Stimulated activated CD4-positive, alpha-beta T cell treated with anti-CD3 and anti-CD28 coated beads, Interleukin-15, amount 100 ng/mL, for 24 hours (primary cell): Measurements from ENCODE around the gene APOBEC4.
"Not testable (repeated sequence)": the region's sequence is repeated elsewhere in the genome, so short reads cannot be mapped to it uniquely, and the experiment has no call there.

Experiments used
- DNase-seq: peaks from one replicate; pipeline ENCODE4 v3.0.0-alpha.2; 2020

APOBEC4 gene, protein sequence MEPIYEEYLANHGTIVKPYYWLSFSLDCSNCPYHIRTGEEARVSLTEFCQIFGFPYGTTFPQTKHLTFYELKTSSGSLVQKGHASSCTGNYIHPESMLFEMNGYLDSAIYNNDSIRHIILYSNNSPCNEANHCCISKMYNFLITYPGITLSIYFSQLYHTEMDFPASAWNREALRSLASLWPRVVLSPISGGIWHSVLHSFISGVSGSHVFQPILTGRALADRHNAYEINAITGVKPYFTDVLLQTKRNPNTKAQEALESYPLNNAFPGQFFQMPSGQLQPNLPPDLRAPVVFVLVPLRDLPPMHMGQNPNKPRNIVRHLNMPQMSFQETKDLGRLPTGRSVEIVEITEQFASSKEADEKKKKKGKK

DNA sequence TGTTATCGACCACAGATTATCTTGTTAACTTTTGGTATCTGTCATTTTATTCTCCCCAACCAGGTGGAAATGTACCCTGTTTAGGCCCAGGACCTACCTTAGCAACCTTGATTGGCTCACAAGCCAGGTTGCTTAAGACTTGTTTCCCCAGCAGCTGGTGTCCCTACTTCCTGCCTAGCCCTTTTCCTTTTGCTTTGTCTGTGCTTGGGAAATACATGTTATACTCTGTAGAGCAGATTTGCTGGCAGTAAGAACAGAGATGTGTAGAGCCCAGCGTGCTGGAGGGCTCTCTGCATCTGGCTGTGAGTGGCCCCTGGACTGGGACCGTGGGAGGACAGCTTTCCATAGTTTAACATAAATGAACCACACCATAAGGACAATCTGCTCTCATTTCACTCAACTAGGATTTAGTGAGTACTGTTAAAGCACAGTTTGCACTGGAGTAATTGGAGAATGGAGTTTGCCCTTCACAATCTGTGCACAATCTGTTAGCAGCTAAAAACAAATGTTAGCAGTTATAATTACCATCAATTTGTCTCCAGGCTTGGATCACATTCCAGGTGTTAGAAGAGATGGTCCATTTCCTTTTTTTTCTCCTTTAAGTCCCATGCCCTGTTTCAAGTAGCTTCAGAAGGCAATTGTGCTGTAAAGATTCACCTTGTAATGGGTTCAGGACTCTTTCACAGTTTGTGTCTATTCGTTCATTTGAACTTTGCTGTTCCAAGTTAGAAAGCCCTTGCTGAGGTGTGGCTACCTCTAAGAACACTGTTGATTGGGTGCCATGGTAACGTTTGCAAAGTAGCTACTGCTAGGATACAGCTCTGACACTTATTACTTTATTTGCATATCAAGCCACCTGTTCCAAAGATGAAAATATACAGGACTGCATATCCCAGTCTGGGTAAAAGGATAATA is at the start of gene APOBEC4:
Gene APOBEC4, minus strand, starts transcription at position 770 of the 915 bp plus-strand sequence. CDS start 4,535 bp downstream, outside the sequence.
- peak; percentile 6 for DNase-seq

GRCh38 chr1:183702813-183703198 is 49.7 kb upstream of the APOBEC4 start:
- DNase-seq = no peak

DNA sequence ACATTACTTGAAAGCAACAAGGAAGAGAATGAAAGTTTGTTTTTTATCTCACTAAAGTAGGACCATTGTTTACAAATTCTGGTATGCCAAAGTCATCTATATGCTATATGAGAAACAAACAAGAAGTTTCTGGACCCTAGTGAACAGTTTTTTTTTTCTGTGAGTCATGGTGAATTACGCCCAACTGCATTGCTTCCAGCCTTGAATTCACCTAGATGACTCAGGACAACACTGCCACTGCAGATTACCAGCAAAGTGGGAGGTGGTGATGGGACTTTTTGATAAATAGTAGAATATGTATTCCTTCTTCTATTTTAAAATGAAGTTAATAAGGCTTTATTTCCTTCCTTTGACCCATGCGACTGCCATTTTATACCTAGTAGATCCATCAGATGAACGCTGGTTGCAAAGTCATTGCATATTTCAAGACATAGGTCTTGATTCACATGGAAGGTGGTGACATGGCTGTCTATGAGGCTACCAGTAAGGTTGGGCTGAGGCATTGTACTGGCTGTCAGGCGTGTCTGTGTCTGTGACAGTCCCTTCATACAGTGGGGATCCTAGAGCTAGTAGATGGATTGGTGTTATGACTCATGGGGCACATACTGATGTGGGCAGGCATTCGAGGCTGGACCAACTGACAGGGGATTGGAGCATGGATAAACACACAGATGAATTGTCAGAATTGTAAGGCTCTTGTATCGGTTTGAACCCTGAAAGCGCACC is 49.1 kb upstream of the APOBEC4 start:
- DNase-seq = no peak

DNA sequence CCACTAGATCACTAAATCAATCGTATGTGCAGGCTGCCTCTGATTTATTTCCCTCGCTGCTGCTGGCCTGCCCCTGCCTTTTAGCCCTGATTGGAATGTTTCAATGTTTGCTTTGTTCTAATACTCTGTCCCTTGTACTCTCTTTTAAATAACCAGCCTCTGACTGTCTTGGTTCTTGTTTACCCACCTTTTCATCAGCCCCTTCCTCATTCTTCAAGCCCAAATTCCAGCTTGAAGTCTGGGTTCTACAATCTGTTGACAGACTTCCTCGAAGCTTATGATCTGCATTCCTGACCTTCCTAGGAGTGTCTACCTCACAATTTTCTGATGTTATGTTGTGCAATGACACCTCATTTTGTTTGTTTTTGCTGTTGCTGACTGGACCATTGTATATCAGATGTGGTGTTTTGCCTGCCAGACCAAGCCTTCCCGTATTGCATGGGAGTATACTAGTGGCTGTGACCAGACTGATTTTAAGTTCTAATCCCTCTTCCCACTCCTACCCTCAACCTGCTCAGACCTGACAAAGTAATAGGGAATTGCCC is 46.6 kb upstream of the APOBEC4 start:
- DNase-seq = no peak

DNA sequence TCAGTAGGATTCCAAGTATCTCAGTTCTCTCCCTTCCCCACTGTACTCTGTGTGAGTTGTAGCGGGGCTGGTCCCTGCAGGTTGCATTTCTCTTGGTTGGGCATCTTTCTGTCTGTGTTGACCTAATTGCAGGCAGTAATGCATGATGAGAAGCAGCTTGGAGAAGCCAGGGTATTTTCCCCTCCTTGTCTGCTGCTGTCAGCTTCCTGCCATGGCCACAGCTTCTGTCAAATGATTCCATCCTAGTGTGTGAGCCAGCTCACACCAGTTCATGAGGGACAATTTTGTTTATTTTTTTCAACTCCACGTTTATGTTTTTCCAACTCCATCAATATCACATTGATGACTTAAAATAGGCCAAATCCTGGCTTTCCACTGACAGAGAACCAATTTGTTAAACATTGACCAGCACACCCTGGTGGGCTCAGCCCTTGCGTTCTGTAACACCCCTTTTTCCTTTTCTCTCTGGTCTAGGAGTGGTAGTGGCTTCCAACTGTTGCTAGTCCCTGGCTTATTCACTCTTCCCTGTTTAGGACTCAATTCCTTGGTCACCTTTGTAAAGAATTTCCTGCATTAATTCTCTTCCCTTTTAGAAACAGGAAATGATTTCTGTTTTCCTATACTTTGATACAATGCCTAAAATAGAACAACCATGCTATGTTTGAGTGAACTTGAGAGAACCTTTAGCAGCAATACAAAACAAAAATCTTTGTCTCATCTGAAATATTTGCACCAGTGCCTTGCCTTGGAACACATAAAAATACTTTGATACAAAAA is 44.9 kb upstream of the APOBEC4 start:
- DNase-seq = no peak

DNA sequence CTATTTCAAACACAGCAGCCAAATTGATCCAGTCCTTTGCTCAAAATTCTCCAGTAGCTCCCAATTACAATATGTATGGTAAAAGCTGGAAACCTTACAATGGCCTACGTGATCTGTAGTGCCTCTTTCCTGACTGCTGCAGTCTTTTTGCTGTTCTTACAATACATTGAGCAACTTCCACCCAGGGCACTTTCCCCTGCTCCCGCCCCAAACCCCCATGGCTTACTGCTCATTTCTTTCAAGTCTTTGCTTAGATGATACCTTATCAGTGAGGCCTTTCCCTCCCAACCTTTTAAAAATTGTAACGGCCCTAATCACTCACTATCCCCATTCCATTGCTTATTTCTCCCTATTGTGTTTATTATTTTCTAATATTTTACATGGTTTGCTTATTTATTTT is 43.9 kb upstream of the APOBEC4 start:
- no peak for DNase-seq

GRCh38 chr1:183694755-183695154 is 41.6 kb upstream of the APOBEC4 start:
- DNase-seq = no peak

- DNase-seq = no peak
Observed at GRCh38 chr1:183694066-183694465, 41.0 kb upstream of the APOBEC4 start.

DNA sequence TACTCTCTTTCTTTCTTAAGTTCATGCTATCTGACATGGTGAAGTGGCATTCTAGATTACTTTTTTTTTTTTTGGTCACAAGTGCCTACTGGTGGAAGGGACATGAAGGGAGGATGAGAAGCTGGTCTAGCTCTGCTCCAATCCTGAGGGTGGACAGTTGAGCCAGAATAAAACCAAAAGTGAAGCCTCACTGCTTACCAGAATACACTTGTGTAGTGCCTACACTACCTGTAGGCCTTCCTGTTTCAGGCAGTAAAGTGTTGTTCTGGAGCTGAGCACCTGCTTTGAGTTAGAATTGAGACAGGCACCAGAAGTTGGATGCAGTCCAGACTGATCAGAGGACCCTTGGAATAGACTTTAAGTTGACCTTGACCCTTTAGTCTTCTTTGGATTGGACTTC is 40.4 kb upstream of the APOBEC4 start:
- no peak for DNase-seq

DNA sequence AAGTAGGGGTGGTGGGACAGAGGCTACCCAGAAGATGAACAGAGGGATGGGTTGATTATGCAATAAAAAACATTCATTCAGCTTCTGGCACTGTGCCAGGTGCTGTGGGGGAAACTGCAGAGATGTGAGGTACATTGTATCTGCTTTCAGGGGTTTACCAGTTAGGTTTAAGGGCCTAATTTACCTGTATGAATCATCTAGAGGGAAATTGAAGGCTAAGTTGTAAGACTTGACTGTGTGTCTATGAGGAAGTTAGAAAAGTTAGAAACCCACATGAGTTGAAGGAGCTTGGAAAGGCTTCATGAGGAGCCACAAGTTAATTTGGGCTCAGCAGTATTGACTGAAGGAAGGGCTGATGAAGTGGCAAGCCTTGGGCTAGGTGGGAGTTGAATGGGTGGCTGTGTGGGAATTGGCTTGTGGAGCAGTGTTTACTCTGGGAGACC is 36.7 kb upstream of the APOBEC4 start:
- DNase-seq = peak; percentile 24

DNA sequence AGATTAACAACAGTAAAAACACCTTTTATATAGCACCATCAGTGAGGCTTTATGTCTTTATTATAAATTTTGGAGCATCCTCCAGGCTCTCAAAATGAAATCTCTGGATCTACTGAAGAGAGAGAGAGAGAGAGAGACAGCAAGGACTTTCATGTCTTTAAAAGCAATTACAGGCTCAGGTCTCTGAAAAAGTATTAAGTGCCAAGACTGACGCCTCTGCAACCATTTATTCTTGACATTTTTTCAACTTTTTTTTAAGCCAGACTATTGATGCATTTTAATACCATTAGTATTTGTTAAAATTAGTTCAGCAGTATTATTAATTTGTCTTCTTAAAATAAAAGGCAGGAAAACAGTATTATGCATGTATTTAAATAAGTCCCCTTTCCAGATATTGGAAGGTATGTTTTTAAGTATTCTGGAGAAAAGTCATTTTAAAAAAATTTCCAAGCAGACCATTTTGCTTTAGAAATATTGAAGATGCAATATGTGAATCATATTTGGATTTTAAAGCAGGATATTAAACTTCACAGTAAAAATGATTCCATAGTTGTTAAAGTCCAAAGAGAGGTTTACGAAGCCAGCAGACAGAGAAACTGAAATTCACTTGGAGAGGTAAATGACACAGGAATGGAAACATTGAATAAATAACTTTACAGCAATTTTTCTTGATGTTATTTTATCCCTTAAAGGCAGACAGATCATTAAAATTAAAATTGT is 35.4 kb upstream of the APOBEC4 start:
- DNase-seq = no peak

GRCh38 chr1:183687546-183688304 is 34.6 kb upstream of the APOBEC4 start:
- no peak for DNase-seq

DNA sequence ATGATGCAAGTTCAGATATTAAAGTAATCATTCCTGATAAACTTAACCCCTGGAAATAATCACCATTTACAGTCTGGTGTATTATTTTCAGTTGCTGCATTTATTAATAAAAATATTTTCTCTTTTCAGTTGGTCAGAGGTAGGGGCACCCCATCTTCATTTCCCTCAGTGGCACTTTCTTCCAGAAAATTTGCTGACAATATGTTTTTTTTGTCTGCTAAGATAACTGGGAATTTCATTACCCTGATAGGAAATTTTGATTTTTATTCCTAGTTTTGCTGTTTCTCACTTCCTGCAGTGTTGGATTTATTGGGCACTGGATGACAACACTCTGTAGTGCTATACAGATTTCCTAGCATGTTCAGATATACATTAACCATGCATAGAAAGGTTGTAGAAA is 33.1 kb upstream of the APOBEC4 start:
- DNase-seq = no peak

GRCh38 chr1:183685112-183685713 is 32.1 kb upstream of the APOBEC4 start:
- peak; percentile 19 for DNase-seq

DNA sequence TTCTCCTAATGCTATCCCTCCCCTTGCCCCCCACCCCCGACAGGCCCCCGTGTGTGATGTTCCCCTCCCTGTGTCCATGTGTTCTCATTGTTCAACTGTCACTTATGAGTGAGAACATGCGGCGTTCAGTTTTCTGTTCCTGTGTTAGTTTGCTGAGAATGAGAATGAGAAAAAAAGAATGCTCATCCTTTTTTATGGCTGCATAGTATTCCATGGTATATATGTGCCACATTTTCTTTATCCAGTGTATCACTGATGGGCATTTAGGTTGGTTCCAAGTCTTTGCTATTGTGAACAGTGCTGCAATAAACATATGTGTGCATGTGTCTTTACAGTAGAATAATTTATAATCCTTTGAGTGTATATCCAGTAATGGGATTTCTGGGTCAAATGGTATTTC is 26.2 kb upstream of the APOBEC4 start:
- not testable (repeated sequence) for DNase-seq

GRCh38 chr1:183678819-183679218 is 25.7 kb upstream of the APOBEC4 start:
- no peak for DNase-seq

GRCh38 chr1:183676586-183677189 is 23.6 kb upstream of the APOBEC4 start:
- no peak for DNase-seq

- DNase-seq = no peak
Observed at GRCh38 chr1:183675883-183676585, 22.9 kb upstream of the APOBEC4 start.

- DNase-seq = no peak
Observed at GRCh38 chr1:183675381-183675780, 22.3 kb upstream of the APOBEC4 start.
